Mucosa of descending colon (tissue), 3 donors: ENCODE data around the gene PLA2G4B. TPM values are rescaled to one million over a fixed set of nuclear protein-coding genes. Genes with fewer than 3 reads are reported as not detected.

Source experiments
- ATAC-seq: fragments of 200-7000 bp; cut with Tn5 transposase; one replicate; pipeline ENCODE4 v1.9.1; 2020; ENCODE audit warnings: mild to moderate bottlenecking, moderate library complexity
- DNase-seq, 3 donors: peaks; one replicate each; pipeline ENCODE4 v3.0.0-alpha.2; 2020
- H3K36me3 ChIP-seq: fragments of 200-600 bp; one replicate; pipeline ENCODE4 v1.8.0; 2021; ENCODE audit warnings: low read depth, mild to moderate bottlenecking
- H3K4me1 ChIP-seq: fragments of 200-600 bp; one replicate; pipeline ENCODE4 v1.8.0; 2021; ENCODE audit warnings: low read depth, mild to moderate bottlenecking
- H3K4me3 ChIP-seq: fragments of 200-600 bp; one replicate; pipeline ENCODE4 v1.8.0; 2021; ENCODE audit warnings: mild to moderate bottlenecking
- H3K9me3 ChIP-seq: fragments of 200-600 bp; one replicate; pipeline ENCODE4 v1.8.0; 2021; ENCODE audit warnings: mild to moderate bottlenecking
- intact Hi-C, 2 donors: fragments of 100-400 bp; cut with DNase I in 1 of 2; cut with micrococcal nuclease in 1 of 2; formaldehyde crosslinking; loops; one replicate each; pipeline versions ENCODE4 v1.11.0 to v1.11.1; 2022; cut with DNase I, micrococcal nuclease
- long read RNA-seq, 2 donors: library from polyadenylated mRNA; unstranded; transcript quantifications; one replicate each; pipeline ENCODE4 v2.0.0, GENCODE V29; 2019 to 2021
- total RNA-seq, 3 donors: library from RNA; stranded (reverse); fragmentation: NEBNext Ultra II Directional in 2 of 3; extraction: Animal tissue kit (Norgen Biotek cat#: 25700) in 2 of 3; gene quantifications; one replicate each; pipeline versions ENCODE4 v1.2.1 to v1.2.4, GENCODE V29; 2021 to 2023
- TF ChIP-seq, protein P1 (sequence below): fragments of 200-600 bp; IDR thresholded peaks from one replicate; pipeline ENCODE4 v1.8.0; 2022; ENCODE audit warnings: antibody characterized with exemption, mild to moderate bottlenecking
- donor health status: DM: no; HTN: no; CAD: no; lungs with moderate emphysema.
- donor health status: DM: no; HTN: no; CAD: no.
- donor health status: DM: no; HTN: yes; CAD: no.

PLA2G4B gene, protein sequence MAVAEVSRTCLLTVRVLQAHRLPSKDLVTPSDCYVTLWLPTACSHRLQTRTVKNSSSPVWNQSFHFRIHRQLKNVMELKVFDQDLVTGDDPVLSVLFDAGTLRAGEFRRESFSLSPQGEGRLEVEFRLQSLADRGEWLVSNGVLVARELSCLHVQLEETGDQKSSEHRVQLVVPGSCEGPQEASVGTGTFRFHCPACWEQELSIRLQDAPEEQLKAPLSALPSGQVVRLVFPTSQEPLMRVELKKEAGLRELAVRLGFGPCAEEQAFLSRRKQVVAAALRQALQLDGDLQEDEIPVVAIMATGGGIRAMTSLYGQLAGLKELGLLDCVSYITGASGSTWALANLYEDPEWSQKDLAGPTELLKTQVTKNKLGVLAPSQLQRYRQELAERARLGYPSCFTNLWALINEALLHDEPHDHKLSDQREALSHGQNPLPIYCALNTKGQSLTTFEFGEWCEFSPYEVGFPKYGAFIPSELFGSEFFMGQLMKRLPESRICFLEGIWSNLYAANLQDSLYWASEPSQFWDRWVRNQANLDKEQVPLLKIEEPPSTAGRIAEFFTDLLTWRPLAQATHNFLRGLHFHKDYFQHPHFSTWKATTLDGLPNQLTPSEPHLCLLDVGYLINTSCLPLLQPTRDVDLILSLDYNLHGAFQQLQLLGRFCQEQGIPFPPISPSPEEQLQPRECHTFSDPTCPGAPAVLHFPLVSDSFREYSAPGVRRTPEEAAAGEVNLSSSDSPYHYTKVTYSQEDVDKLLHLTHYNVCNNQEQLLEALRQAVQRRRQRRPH
- total RNA-seq = 1 to 10 TPM; 5.2 to 9.7 (median 6.4) TPM
- long read RNA-seq, donor 1 = 0 reads
- long read RNA-seq, donor 2 = 0 reads

DNA sequence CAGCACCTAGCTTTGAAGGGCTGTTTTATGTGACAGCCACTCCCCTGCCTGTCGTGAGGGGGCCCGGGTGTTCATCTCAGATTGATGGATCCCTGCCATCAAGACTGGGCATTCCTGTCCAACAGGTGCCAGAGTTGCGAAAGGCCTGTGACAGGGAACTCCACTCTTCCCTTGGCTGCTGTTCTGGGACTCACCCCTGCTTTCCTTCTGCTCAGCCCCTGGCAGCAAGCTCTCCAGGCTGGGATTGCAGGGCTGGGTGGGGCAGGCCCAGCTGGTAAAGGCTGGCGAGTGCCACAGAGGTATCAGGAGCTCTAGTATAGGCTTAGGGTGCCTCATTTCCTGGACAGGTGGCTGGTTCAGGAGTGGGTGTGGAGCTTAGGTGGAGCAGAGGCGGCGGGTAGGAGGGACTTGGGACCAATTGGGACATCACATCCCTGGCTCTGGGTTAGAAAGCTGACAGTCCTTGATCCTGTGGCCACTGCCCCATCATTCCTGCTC, at the start of gene PLA2G4B:
Gene PLA2G4B, plus strand, starts transcription at position 448 of the 498 bp plus-strand sequence. CDS start 67 bp downstream, outside the sequence.
- Histone ChIP-seq H3K36me3 (no peaks in the 10 kb centered on the region), H3K9me3 (no peaks in the 10 kb centered on the region), H3K4me3 (no peak within 1 kb of the TSS), H3K4me1 (peaks cover 9% of the 10 kb centered on the region)
- intact Hi-C loops = no loop called here
- TF ChIP-seq, protein P1, sequence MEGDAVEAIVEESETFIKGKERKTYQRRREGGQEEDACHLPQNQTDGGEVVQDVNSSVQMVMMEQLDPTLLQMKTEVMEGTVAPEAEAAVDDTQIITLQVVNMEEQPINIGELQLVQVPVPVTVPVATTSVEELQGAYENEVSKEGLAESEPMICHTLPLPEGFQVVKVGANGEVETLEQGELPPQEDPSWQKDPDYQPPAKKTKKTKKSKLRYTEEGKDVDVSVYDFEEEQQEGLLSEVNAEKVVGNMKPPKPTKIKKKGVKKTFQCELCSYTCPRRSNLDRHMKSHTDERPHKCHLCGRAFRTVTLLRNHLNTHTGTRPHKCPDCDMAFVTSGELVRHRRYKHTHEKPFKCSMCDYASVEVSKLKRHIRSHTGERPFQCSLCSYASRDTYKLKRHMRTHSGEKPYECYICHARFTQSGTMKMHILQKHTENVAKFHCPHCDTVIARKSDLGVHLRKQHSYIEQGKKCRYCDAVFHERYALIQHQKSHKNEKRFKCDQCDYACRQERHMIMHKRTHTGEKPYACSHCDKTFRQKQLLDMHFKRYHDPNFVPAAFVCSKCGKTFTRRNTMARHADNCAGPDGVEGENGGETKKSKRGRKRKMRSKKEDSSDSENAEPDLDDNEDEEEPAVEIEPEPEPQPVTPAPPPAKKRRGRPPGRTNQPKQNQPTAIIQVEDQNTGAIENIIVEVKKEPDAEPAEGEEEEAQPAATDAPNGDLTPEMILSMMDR = no peak
- peak; percentile 94 for ATAC-seq
- DNase-seq = peak; percentile 76 to 87 (median 84)

DNA sequence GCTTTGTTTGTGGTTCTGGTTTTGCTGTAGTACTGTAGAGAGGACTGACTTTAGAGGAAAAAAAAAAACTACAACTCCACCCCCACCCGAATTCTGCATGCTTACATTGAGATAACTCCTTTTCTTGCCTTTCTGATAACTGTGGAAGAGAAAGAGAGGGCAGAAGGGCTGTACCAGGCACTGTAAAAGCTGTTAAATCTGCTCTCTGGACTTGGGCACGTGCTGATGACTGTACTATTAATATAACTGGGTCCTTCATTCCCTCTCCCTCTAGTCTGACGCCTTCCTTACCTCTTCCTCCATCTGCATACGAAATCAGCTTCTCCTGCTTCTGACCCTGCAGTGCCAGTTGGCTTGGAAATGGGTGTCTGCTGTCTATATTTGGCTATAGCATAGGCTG, 49.4 kb upstream of the PLA2G4B start:
- Histone ChIP-seq H3K36me3 (no peaks in the 10 kb centered on the region), H3K4me3 (no peak overlapping the region), H3K9me3 (no peaks in the 10 kb centered on the region), H3K4me1 (peaks cover 5% of the 10 kb centered on the region)
- intact Hi-C loops = no loop called here
- TF ChIP-seq, protein P1 = no peak
- ATAC-seq = peak; percentile 58
- no peak for DNase-seq

DNA sequence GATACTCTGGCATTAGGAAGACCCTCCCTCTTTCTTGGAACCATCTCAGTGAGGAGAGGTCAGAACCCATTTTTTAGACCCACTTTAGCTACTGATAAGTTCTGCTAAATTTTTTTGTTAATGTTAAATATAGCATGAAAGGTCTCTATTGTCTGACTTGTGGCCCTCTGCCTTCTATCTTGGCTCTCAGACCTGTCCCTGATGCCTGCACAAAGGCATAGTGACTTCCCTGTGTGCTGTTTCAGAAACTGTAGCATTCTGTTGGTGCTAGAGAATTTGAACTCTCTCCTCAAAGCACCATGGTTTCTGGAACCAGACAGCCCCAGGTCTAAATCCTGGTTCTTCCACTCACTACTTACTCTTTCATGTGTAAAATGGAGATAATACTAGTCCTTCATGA, 49.0 kb upstream of the PLA2G4B start:
- Histone ChIP-seq H3K4me1 (peaks cover 5% of the 10 kb centered on the region), H3K4me3 (no peak overlapping the region), H3K36me3 (no peaks in the 10 kb centered on the region), H3K9me3 (no peaks in the 10 kb centered on the region)
- ATAC-seq (no peak), DNase-seq (no peak)
- TF ChIP-seq, protein P1 = no peak
- intact Hi-C loops = no loop called here

DNA sequence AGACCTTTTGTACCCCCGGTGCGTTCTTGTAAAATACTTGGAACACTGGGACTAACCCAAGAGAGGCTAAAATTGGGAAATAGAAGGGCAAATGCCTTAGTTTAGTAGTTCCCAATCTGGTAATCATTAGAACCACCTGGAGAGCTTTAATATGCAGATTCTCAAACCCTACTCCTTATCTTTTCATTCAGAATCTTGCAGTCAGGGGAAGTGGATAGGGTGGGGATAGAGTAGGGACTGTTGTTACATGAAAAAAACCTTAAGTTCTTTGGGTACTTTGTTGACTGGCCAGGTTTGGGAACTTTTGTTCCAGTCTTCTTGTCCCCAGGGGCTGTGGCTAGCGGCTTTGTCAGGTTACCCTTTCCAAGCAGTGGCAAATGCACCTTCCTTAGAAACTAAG, 48.5 kb upstream of the PLA2G4B start:
- Histone ChIP-seq H3K9me3 (no peaks in the 10 kb centered on the region), H3K36me3 (no peaks in the 10 kb centered on the region), H3K4me1 (peaks cover 5% of the 10 kb centered on the region), H3K4me3 (no peak overlapping the region)
- DNase-seq (no peak), ATAC-seq (no peak)
- TF ChIP-seq, protein P1 = no peak
- intact Hi-C loops = no loop called here

DNA sequence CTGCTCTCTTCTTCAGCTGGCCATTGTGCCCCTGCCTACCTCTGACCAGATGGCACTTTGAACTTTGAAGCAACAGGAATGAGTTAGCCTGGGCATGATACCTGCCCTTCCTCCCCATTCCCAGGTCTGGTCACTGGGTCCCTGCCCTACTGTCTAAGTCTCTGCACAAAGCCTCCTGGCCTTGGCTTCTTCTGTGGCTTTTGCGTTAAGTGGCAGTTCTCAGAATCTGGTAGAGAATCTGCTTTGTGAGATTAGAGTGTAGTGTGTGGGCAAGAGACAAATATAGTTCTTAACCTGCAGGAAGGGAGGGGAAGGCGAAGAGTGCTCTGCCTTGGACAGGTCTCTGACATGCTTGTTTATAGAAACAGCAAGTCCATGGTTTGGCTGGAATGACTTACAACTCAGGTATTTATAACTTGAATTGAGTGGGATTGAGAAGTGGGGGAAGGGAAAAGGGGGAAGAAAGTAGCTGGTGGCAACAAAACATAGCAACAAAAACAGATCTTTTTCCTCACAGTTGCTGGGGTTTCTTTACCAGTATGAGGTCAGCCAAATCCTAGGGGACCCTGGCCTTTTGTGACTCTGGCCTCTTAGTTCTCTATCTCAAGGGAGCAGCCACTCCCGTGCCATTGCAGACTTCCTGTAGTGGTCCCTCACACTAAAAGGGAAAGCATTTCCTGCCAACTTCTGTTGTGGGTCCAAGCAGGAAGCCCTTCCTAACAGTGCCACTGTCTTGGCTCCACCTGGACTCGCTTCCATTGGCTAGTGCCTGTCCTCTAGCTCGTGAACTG, 47.7 kb upstream of the PLA2G4B start:
- Histone ChIP-seq H3K9me3 (no peaks in the 10 kb centered on the region), H3K4me1 (peaks cover 8% of the 10 kb centered on the region), H3K36me3 (no peaks in the 10 kb centered on the region), H3K4me3 (no peak overlapping the region)
- ATAC-seq = peak; percentile 59
- TF ChIP-seq, protein P1 = no peak
- no peak for DNase-seq
- intact Hi-C loops = no loop called here
